Omental fat pad (tissue), 4 donors: ENCODE measurements around the gene IFT122. TPM values are rescaled to one million over a fixed set of nuclear protein-coding genes. Genes with fewer than 3 reads are reported as not detected.
"Not testable (repeated sequence)": the region's sequence is repeated elsewhere in the genome, so short reads cannot be mapped to it uniquely, and the experiment has no call there.

ENCODE experiments used
- ATAC-seq: fragments of 150-250 bp; one replicate; pipeline ENCODE4 v1.9.1; 2016; ENCODE audit warnings: mild to moderate bottlenecking, moderate library complexity; ENCODE audit not compliant: low FRiP score
- DNase-seq: peaks from one replicate; pipeline ENCODE4 v3.0.0-alpha.2; 2019; ENCODE audit warnings: low spot score
- total RNA-seq, 4 donors: library from RNA; depleted of rRNA; stranded (reverse); fragments of >200 nt; gene quantifications; one replicate each; pipeline ENCODE4 v1.1.0, GENCODE V29; 2016
- TF ChIP-seq, protein P1 (sequence below), 3 donors: fragments of 450-650 bp; IDR thresholded peaks; one replicate each; pipeline ENCODE4 v1.5.1; 2016 to 2017; ENCODE audit warnings: antibody characterized with exemption in 3 of 3, mild to moderate bottlenecking in 3 of 3, moderate library complexity in 2 of 3

The IFT122 gene
- total RNA-seq, 4 donors from 2014 or later = 19.6 to 62.9 (median 28.2) TPM

DNA sequence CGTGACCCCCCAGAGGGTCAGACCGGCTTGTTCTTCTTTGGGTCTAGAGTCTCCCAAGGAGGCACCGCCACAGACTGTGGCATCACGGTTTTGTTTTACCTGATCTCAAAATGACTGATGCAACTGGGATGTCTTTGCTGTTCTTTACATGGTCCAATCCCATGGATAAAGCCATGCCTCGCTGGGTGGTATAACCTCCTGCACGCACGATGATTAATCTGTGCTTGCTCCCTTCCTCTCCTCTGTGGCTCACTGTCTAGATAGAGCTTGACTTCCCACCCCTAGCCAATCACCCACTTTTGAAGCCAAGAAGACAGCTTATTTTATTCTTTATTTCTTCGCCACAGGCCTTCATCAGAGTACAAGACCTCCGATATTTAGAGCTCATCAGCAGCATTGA lies 51.8 kb downstream of the IFT122 start:
- DNase-seq (no peak), ATAC-seq (no peak)
- TF ChIP-seq, protein P1, sequence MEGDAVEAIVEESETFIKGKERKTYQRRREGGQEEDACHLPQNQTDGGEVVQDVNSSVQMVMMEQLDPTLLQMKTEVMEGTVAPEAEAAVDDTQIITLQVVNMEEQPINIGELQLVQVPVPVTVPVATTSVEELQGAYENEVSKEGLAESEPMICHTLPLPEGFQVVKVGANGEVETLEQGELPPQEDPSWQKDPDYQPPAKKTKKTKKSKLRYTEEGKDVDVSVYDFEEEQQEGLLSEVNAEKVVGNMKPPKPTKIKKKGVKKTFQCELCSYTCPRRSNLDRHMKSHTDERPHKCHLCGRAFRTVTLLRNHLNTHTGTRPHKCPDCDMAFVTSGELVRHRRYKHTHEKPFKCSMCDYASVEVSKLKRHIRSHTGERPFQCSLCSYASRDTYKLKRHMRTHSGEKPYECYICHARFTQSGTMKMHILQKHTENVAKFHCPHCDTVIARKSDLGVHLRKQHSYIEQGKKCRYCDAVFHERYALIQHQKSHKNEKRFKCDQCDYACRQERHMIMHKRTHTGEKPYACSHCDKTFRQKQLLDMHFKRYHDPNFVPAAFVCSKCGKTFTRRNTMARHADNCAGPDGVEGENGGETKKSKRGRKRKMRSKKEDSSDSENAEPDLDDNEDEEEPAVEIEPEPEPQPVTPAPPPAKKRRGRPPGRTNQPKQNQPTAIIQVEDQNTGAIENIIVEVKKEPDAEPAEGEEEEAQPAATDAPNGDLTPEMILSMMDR (IDR thresholded peaks at IDR 0.05) = no peak

DNA sequence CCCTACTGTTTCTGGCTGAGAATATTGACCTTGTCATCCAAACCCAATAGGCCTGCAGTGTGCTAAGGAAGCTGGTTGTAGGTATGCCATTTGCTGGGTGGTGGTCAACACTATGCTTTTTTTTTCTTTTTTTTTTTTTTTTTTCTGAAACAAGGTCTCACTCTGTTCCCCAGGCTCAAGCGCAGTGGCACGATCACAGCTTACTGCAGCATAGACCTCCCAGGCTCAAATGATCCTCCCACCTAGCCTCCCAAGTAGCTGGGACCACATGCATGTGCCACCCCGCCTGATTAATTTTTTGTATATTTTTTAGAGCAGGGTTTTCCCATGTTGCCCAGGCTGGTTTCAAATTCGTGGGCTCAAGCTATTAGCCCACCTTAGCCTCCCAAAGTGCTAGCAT lies 52.7 kb downstream of the IFT122 start:
- TF ChIP-seq, protein P1 (IDR thresholded peaks at IDR 0.05) = no peak
- DNase-seq = no peak
- no peak for ATAC-seq

DNA sequence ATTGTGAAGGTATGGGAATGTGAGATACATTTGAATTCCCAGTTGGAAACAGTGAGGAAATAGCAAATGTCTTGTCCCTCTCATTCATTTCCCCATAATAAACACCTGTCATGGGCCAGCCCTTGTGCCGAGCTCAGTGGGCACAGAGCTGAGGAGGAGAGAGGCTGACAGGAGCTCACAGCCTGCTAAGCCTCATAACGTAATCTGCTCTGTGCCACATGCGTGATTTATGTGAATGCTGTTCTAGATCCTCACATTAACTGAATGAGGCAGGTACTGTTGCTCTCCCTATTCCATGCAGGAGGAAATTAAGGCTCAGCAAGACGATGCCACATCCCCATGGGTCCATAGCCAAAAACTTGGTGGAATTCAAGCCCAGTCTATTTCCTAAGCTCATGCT lies 53.2 kb downstream of the IFT122 start:
- TF ChIP-seq, protein P1 (IDR thresholded peaks at IDR 0.05) = no peak
- DNase-seq = no peak
- ATAC-seq = no peak

DNA sequence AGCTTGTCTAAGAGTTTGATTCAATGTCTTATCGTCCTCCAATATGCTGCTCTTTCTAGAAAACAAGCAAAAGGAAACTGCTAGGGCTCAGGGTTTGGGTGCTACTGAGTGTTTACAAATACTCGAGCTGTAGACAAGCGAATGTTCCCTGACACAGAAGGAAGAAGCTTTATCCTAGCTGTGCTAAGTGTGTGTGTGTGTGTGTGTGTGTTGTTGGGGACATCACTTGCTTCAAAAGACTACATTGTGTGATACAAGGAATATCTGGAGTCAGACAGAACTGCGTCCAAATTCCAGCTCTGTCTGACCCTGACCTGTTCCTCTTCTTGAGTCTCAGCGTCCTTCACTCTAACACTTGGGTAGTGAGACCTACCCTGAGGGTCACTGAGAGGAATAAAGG lies 54.5 kb downstream of the IFT122 start:
- ATAC-seq, DNase-seq: not testable (repeated sequence)

DNA sequence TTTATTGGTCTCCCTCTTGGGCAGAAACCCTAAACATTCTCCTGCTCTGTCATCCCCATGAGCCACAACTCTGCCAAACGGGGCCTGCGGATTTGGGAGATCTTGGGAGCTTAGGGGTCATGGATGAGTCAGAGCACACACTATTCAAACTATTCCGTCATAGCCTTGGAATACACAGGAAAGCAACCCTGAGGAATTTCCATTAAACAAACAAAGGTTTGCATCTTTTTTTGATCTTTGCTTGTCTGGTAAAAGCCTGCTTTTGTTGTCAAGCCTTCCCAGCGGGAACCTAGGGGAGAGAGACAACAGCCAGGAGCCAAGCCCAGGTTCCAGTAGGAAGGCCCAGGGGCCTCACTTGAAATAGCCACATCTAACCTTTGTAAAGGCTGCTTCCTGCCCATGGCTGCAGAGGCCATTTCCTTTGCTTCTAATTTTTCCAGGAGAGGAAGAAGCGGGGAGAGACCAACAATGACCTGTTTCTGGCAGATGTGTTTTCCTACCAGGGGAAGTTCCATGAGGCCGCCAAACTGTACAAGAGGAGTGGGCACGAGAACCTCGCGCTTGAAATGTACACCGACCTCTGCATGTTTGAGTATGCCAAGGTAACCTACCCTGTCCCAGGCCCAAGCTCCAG lies 55.1 kb downstream of the IFT122 start:
- ATAC-seq, DNase-seq: not testable (repeated sequence)

DNA sequence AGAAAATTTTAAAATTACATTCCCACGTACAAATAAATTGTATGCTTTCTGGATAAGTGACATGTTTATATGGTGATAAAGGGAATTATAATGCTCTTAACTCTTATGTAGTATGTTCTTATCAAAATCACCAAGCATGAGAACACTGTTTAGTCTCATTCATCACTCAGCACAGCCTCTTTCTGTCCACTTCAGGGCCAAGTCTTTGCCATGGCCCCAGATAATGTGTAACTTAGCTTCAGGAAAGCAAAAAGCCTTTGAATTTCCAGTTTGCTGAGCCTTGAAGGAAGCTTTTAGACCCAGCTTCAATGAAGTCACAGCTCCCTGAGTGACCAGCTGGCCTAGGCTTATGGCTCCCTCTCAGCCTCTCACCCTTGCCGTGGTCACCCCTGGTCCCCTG lies 57.9 kb downstream of the IFT122 start:
- not testable (repeated sequence) for ATAC-seq, DNase-seq

DNA sequence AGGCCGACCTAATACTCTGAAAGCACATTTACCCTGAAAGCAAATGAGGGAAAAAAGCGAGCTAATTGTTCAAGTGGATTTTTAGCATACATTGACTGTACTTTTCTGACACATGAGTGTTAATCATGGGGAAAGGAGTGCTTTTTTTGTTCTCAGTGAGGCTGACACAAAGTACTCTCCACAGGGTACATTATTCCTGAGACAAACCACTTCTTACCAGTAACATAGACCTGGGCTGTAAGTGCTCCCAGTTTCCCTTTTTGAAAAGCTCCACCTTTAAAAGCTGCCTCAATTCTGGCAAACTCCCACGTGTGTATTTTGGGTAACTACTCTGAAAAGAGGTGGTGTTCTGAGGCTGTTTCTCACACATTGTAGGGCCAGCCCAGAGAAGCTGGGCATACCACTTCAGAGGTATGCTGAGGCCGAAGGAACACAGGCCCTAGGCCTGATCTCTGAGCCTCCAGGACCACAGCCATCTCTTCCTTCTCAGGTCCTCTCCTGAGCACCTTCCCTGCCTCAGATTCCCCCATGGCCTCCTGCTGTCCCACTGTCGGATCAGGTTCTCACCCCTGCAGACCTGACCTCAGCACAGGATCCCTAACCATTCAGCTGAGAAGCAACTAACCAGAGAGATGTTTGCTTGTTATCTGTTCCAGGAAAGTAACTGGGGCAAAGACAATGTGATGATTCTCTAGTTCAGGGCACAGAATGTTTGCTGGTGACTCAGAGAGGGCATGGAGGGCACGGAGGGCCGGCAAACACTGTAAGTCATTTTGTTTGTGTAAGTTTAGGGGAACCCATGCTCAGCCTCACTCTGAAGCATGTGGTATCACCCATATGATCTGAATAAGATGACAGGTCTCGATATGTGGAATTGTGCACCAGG lies 58.8 kb downstream of the IFT122 start:
- DNase-seq, ATAC-seq: not testable (repeated sequence)

DNA sequence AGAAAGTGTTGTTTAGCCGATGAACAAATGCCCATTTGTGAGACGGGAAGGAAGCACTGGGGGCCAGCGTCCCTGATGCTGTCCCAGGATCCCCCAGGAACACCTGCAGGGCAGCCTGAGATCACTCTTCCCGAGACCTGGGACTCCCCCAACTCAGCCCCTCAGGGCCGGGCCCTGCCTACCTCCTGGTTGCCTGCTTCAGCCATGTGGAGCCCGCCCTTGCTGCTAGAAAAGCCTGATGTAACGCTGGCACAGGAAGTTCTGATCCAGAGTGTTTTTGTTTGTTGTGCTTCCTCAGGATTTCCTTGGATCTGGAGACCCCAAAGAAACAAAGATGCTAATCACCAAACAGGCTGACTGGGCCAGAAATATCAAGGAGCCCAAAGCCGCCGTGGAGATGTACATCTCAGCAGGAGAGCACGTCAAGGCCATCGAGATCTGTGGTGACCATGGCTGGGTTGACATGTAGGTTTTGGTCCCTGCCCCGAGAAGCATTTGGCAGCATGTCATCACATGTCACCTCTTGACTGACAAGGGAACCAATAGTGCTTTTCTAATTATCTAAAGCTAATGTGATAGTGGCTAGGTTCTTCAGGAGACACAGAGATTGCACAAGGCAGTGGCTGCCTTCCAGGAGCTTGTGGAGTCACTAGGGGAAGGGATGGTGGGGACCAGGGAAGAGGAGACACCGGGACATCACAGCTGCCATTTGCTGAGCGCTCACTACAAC lies 59.7 kb downstream of the IFT122 start:
- not testable (repeated sequence) for DNase-seq, ATAC-seq

DNA sequence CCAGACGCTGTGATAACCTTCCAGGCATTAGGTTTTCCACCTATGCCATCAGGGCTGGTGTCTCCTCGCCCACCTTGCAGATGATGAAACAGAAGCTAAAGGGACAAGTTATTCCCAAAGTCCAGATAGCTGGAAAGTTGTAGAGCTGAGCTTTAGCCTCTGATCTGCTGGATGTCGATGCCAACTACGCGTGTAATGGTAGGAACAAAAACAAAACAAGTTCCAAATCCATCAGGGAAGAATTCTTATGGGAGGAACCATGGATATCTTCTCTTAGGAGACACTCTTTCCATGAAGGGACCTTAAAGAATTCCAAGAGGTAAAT lies 60.3 kb downstream of the IFT122 start:
- ATAC-seq (no peak), DNase-seq (no peak)
- TF ChIP-seq, protein P1 (IDR thresholded peaks at IDR 0.05) = no peak
